ENCODE data around the gene NRP1.

Gene NRP1

DNA sequence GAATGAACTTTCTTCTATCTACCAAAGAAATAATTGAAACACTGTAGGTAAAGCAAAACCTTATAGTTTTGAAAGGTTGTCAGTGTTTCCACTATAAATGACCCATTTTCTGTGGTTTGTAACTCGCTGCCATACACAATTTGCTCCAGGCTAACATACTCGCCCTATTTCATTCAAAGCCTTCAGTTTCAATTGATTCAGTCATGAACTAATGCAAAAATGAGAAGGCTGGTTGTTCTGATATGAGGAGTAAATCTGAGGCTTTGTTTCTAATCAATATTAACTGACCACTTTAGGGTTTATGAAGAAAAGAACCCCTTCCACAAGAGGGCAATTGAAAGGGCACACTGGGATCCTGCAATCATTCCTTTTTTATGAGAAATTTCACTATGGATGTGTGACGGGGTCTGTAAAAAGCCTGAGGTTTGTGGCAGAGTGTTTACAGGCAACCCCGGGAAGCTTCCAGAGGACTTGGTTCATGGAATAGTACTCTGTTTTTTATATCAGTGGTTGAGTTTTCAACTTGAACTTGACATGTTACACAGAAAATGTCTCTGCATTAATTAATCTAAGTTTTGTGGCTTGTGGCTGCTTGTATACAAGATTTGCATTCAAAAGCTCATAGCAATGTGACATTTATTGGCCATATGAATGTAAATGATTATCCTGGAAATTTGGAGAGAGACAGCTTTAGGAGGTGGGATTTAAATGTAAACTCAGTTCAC lies 133.2 kb downstream of the NRP1 start:
- no peak for DNase-seq

- DNase-seq: no peak
Measured at GRCh38 chr10:33199731-33200232, 134.7 kb downstream of the NRP1 start.

DNA sequence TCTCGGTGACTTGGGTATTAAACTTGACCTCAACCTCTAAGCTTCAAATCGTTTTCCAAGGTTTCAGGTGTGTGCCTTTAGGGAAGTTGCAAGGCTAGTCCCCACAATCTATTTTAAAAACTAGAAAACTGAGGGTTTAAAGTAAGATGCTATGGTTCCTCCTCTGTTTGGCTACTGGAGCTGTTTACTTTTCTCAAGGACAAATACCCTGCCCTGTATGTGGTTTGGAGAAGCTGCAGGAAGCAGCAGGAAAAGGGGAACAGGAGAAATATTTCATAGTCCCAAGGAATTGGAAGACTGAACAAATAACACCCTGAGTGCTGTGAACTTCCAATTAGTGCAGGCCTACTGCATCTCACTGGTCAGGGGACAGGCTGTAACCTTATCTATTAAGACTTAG lies 135.9 kb downstream of the NRP1 start:
- no peak for DNase-seq

DNA sequence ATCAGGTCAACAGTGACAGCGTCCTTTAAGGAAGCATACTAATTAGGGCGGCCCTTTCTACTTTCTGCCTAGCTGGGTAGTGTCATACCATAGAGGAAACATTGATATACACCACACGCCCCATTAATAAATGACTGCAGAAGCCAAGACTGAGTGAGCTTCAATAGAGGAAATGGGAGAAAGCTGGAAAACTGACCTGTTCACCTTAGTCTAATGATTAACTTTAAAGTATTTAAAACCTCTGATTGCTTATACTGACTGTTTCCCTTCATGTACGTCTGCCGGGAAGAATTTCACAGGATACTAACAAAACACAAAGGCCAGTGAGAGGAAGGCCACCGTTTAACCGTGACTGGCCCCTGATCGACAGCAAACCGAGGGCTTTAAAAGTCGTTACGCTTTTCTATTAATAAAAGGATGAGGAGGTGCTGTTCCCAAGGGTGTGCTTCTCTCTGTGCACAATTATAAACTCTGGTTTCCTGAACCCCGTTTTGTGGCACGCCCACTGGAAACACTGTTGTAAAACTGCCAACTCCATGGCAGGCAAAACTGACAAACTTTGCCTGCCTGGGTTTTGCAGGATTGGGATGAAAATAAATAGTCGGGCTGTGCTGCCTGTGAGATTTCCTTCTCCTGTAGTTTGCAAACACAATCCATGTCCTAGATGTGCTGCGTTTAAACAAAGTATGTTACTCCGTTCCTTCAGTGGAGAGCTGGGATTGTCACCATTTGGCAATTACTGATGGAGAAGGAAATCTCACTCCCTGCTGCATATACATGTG lies 137.6 kb downstream of the NRP1 start:
- no peak for DNase-seq

- DNase-seq: no peak
Measured at GRCh38 chr10:33196377-33196706, 138.1 kb downstream of the NRP1 start.

GRCh38 chr10:33195608-33196376 lies 138.7 kb downstream of the NRP1 start:
- no peak for DNase-seq

DNA sequence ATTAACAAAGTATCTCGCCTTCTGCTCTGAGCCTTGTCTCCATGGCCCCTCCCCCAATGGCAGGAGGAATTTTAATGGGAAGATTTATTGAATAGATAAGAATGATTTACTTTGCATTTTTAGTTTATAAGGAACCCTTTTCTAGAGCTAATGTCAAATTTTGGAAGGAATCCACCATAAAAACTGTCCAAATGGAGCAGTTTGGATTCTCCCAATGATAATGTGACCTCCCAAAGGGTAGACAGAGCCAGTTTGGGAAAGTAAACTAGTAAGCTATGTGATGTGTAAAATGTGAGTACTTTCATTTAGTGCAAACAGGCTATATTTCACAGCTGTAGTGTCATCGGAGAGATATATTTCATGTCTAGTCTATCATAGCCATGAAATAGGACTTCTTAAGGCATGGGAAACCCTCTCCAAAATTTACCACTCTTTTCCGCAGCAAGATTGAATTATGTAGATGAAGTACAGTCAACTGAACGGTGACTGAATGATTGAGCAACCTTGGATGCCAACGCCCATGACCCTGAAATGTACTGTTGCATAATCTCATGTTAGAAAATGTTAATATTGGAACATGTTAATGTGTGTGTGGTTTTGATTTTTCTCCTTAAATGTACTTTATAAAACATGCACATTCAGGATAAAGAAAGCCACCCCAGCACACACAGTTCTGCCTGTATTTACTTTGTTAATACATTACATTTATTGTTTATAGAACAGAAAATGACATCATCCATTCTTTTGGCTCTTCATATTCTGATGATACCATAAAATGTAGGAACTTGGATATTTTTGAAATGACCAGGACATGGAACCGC lies 140.6 kb downstream of the NRP1 start:
- DNase-seq: no peak

GRCh38 chr10:33193057-33193700 lies 141.3 kb downstream of the NRP1 start:
- peak; percentile 86 for DNase-seq

DNA sequence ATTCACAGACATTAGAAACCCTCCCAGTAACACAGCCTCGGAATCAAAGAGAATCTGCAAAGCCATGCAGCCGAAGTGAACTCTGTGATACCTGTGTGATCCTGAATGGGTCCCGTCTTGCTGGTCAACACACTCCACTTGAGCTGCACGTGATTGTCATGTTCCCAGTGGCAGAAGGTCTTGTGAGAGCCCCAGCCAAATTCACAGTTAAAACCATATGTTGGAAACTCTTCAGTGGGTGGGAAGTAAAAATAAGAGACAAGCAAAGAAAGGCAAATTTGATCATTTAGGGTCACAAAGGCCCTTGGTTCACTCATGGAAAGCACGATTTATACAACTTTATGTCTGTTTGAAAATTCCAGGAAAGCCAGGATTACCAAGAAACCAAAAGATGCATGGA lies 142.3 kb downstream of the NRP1 start:
- DNase-seq: no peak

DNA sequence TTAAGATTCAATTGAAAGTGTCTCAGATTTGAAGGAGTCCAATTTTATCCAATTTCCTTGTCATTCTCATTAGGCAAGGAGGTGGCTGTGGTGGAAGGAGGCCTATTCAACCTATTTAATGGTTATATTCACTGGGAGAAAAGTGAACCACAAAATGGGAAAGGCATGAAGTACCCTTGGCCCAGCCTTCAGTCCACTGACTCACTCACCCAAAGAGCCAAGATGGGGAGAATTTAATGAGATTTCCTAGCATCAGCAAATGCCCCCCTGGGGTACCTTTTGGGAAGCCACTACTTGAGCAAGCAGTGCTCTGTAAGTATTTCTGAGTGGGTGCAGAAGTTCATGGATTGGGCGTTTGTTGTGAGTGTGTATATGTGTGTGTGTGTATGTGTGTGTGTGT lies 144.1 kb downstream of the NRP1 start:
- no peak for DNase-seq

- DNase-seq: no peak
Measured at GRCh38 chr10:33189808-33190207, 144.7 kb downstream of the NRP1 start.

DNA sequence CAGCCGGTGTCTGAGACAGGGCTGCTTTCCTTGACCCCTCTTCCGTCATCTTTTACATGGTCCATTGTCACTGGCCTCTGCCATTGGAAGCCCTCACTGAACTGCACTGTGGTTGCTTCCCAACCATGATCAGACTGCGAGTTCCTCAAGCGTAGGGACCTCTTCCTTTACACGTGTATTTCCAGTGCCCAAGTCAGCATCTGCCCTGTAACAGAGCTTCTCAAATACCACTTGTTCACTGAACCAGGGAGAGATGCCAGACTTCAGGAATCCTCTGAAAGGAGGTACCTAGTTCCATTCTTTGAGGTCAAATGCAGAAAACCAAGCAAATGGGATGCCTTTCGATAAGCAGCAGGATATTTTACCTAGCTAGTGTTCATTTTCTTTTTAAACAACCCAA lies 145.1 kb downstream of the NRP1 start:
- DNase-seq: no peak

- no peak for DNase-seq
Measured at GRCh38 chr10:33187427-33187999, 147.0 kb downstream of the NRP1 start.

DNA sequence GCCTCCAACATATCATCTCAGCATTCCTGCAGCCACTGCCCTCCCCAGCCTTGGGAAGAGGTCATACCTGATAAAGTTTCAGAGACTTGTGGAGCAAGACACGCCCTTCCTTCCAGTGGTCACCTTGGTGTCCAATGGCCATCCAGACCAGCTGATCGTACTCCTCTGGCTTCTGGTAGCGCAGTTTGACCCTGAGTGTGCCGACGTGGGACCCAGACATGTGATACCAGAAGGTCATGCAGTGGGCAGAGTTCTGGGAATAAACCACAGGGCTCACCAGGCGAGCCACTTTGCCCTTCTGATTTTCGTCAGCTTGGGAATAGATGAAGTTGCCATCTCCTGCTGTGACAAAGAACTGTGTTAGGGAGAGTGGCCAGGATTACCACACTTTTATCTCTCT lies 148.3 kb downstream of the NRP1 start:
- DNase-seq: no peak

GRCh38 chr10:33183655-33184054 lies 150.8 kb downstream of the NRP1 start:
- no peak for DNase-seq

DNA sequence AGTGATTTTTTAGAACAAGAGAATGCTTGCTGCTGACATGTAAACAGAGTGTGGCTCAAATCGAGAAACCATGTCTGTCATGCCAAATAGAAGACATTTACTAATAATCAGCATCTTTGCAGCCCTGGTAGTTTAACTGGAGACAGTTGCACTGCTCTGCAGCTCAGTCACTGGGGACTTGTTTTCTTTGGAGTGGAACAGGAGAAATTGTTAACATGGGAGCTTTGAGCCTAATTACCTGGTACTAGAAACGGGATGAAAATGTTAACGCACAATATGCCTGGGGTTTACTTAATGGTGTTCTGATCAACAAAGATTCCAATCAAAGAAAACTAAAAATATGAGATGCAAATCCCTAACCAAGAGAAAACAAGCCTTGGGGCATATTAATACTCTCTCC lies 153.5 kb downstream of the NRP1 start:
- no peak for DNase-seq

GRCh38 chr10:33180390-33180789 lies 154.1 kb downstream of the NRP1 start:
- DNase-seq: peak; percentile 42

DNA sequence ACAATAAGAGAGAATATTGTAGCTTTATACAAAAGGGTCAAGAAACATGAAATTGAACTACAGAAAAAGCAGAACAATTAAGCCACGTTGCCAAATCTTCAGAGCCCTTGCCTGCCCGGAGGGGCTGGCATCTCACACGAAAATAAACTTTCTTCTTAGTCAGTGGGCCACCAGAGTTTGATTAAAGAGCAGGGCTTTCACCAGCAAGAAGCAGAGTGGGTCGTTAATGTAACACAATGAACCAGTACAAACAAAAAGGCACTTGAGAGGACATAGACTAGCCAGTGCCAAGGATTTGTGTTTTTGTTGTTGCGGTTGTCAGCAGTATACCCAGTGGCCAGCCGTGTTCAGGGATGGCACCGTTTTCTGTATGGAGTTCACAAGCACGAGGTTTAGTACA lies 155.4 kb downstream of the NRP1 start:
- no peak for DNase-seq

GRCh38 chr10:33178026-33178755 lies 156.3 kb downstream of the NRP1 start:
- no peak for DNase-seq

- DNase-seq: no peak
Measured at GRCh38 chr10:33176688-33177087, 157.8 kb downstream of the NRP1 start.
